K562 (cell line): ENCODE data around the gene RIIAD1. TPM values are rescaled to one million over a fixed set of nuclear protein-coding genes. Genes with fewer than 3 reads are reported as not detected.

Experiments used
- ARID2 ChIP-seq: fragments of 450-650 bp; IDR thresholded peaks from 2 replicates; pipeline ENCODE4 v1.6.1; 2017; ENCODE audit warnings: antibody characterized with exemption, mild to moderate bottlenecking
- ERF ChIP-seq: fragments of 450-650 bp; formaldehyde crosslinking; IDR thresholded peaks from 2 replicates; pipeline ENCODE4 v1.4.0; 2020; ENCODE audit warnings: mild to moderate bottlenecking, mixed read lengths
- KLF16 ChIP-seq: IDR thresholded peaks from 2 replicates; pipeline ENCODE4 v1.6.1; 2016; ENCODE audit warnings: antibody characterized with exemption
- KLF6 ChIP-seq: fragments of 250-450 bp; sonication (Bioruptor Pico); IDR thresholded peaks from 2 replicates; pipeline ENCODE4 v1.4.0; 2020; ENCODE audit warnings: mild to moderate bottlenecking, moderate library complexity, borderline replicate concordance
- MAFF ChIP-seq: IDR thresholded peaks from 2 replicates; pipeline ENCODE4 v1.6.1; 2012; ENCODE audit warnings: low read length, improper control_type of control experiment
- NFXL1 ChIP-seq: fragments of 450-650 bp; formaldehyde crosslinking; IDR thresholded peaks from 2 replicates; pipeline ENCODE4 v1.4.0; 2021; ENCODE audit warnings: mild to moderate bottlenecking
- OTX1 ChIP-seq: fragments of 450-650 bp; formaldehyde crosslinking; IDR thresholded peaks from 2 replicates; pipeline ENCODE4 v1.4.0; 2022; ENCODE audit warnings: mild to moderate bottlenecking
- PCBP1 ChIP-seq: fragments of 200-400 bp; formaldehyde crosslinking; IDR thresholded peaks from 2 replicates; pipeline ENCODE4 v1.6.1; 2018; ENCODE audit warnings: mild to moderate bottlenecking, low read depth, low read length; ENCODE audit not compliant: poor library complexity, severe bottlenecking
- PKNOX1 ChIP-seq: fragments of 450-650 bp; IDR thresholded peaks from 2 replicates; pipeline ENCODE4 v1.6.1; 2016
- POLR2AphosphoS2 ChIP-seq: IDR thresholded peaks from 2 replicates; pipeline ENCODE4 v1.6.1; 2012; ENCODE audit warnings: low read length, improper control_type of control experiment
- POLR2H ChIP-seq: IDR thresholded peaks from 2 replicates; pipeline ENCODE4 v1.6.1; 2016; ENCODE audit warnings: missing genetic modification characterization, low read depth, mild to moderate bottlenecking, control low read depth, missing compliant biosample characterization, moderate library complexity
- RNF2 ChIP-seq: sonication (generic); IDR thresholded peaks from 2 replicates; pipeline ENCODE4 v1.6.1; 2016
- SAFB2 ChIP-seq: fragments of 200-400 bp; formaldehyde crosslinking; IDR thresholded peaks from 2 replicates; pipeline ENCODE4 v1.6.1; 2018; ENCODE audit warnings: borderline replicate concordance, low read length, low read depth, moderate library complexity; ENCODE audit not compliant: severe bottlenecking
- SRSF9 ChIP-seq: fragments of 200-400 bp; formaldehyde crosslinking; IDR thresholded peaks from 2 replicates; pipeline ENCODE4 v1.6.1; 2017; ENCODE audit warnings: low read depth, low read length, borderline replicate concordance
- TAF1 ChIP-seq: IDR thresholded peaks from 2 replicates; pipeline ENCODE4 v1.6.1; 2011; ENCODE audit warnings: mild to moderate bottlenecking, low read length, moderate library complexity; ENCODE audit not compliant: insufficient read depth, control insufficient read depth, severe bottlenecking; ENCODE audit errors: extremely low read depth
- TAF9B ChIP-seq: fragments of 450-650 bp; IDR thresholded peaks from 2 replicates; pipeline ENCODE4 v1.6.1; 2018; ENCODE audit warnings: mild to moderate bottlenecking; ENCODE audit not compliant: partially characterized antibody
- YY1 ChIP-seq, 3 experiments: IDR thresholded peaks; 2 replicates each; pipeline ENCODE4 v1.6.1; 2011; ENCODE audit warnings: low read length in 2 of 3, mild to moderate bottlenecking in 2 of 3, moderate library complexity in 2 of 3, borderline replicate concordance in 1 of 3, control low read depth in 1 of 3, low read depth in 1 of 3; ENCODE audit not compliant: insufficient read depth in 3 of 3, insufficient replicate concordance in 2 of 3, control insufficient read depth in 1 of 3, insufficient read length in 1 of 3; ENCODE audit errors: extremely low read depth in 1 of 3
- ZNF133 ChIP-seq: fragments of 250-450 bp; sonication (Bioruptor Pico); IDR thresholded peaks from 2 replicates; pipeline ENCODE4 v1.4.0; 2020; ENCODE audit warnings: mild to moderate bottlenecking
- ZNF146 ChIP-seq: IDR thresholded peaks from one replicate; pipeline ENCODE4 v1.6.1; 2018; ENCODE audit warnings: missing compliant biosample characterization; ENCODE audit not compliant: unreplicated experiment
- ZNF174 ChIP-seq: fragments of 250-450 bp; sonication (Bioruptor Pico); IDR thresholded peaks from 2 replicates; pipeline ENCODE4 v1.4.0; 2020; ENCODE audit warnings: mild to moderate bottlenecking
- ZNF263 ChIP-seq: sonication (generic); formaldehyde crosslinking; IDR thresholded peaks from 2 replicates; pipeline ENCODE4 v1.8.0; 2022; ENCODE audit warnings: mild to moderate bottlenecking, missing genetic modification reagents, borderline replicate concordance
- ZNF41 ChIP-seq: fragments of 250-450 bp; sonication (Bioruptor Pico); conservative IDR thresholded peaks from 2 replicates; pipeline ENCODE4 v1.4.0; 2020; ENCODE audit warnings: mild to moderate bottlenecking
- ZNF551 ChIP-seq: fragments of 250-450 bp; sonication (Bioruptor Pico); IDR thresholded peaks from 2 replicates; pipeline ENCODE4 v1.5.0; 2021; ENCODE audit warnings: mild to moderate bottlenecking, moderate library complexity
- ZNF583 ChIP-seq: fragments of 250-450 bp; sonication (Bioruptor Pico); IDR thresholded peaks from 2 replicates; pipeline ENCODE4 v1.4.0; 2020
- polyA plus RNA-seq, 8 experiments: library from polyadenylated mRNA; depleted of rRNA in 4 of 8; stranded (reverse) in 5 of 8; unstranded in 3 of 8; fragments of >200 nt; fragmentation: Nextera tagmentation in 2 of 8; fragmentation: Illumina TruSeq in 1 of 8; extraction: Ambion mirVana in 2 of 8; extraction: Trizol in 1 of 8; gene quantifications; 2 replicates each; pipeline versions ENCODE4 v1.2.1 to v1.2.3, GENCODE V29; 2011 to 2014; ENCODE audit warnings: inconsistent platforms in 1 of 8, missing spikeins in 1 of 8
- total RNA-seq, 7 experiments: library from RNA; depleted of rRNA in 6 of 7; stranded (reverse); fragments of >200 nt in 6 of 7; fragmentation: Illumina TruSeq in 2 of 7; extraction: Trizol in 2 of 7; gene quantifications; 2 replicates each; pipeline versions ENCODE4 v1.2.1 to v1.2.3, GENCODE V29; 2011 to 2021; ENCODE audit warnings: low replicate concordance in 1 of 7
- TF ChIP-seq, protein P1 (sequence below): fragments of 450-650 bp; formaldehyde crosslinking; conservative IDR thresholded peaks from 2 replicates; pipeline ENCODE4 v1.4.0; 2022; ENCODE audit warnings: mild to moderate bottlenecking, missing genetic modification characterization
- TF ChIP-seq, protein P2 (sequence below): sonication (generic); formaldehyde crosslinking; IDR thresholded peaks from 2 replicates; pipeline ENCODE4 v1.8.1; 2023; ENCODE audit warnings: mild to moderate bottlenecking, missing genetic modification reagents, moderate library complexity

The RIIAD1 gene
- total and polyA plus RNA-seq, 9 of the 15 experiments (the other 6 are each of a cell fraction or from before 2014, with no cell fraction given), result not detected

DNA sequence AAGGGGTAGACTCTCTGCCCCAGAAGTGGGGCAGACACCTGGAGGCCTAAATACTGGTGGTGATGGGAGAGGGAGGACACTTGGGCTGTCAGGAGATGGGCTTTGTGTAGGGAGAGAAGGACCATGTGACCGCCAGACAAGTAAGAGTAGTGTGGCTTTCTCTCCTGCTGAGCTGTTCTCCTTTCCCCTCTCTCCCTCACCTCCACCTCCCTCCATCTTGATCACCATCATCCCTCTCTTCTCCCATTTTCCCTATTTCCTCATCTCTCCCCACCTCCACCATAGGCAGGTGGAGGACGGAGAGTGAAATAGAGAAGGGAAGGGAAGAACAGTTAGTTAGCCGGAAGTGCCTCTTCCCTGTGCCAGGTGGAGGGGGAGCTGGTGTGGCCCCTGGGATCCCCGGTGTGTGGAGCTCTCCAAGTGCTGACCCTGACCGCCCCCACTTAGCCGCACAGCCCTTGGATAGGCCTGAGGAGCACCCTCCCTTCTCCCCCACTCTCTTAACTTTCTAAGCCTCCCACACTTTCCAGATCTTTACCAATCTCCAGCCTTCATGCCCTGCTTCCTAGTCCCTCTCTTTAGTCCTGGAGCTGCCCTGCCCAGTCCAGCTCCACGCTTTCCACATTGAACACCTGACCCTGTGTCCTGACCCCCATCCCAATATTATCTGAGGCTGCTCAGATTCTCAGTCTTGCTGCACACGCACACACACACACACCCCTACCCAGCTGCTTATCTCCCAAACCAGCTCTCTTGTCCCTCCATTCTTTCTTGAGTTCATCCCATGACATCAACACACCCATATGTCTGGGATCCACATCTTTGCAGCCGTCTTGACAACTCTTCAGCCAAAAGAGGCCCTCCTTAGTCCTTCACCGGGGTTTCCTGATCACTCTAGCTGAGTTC, 6.2 kb upstream of the RIIAD1 start (continued):
- no peak for TF ChIP-seq TAF9B
- TF ChIP-seq, protein P1, sequence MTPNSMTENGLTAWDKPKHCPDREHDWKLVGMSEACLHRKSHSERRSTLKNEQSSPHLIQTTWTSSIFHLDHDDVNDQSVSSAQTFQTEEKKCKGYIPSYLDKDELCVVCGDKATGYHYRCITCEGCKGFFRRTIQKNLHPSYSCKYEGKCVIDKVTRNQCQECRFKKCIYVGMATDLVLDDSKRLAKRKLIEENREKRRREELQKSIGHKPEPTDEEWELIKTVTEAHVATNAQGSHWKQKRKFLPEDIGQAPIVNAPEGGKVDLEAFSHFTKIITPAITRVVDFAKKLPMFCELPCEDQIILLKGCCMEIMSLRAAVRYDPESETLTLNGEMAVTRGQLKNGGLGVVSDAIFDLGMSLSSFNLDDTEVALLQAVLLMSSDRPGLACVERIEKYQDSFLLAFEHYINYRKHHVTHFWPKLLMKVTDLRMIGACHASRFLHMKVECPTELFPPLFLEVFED (CRISPR knock-in tag), result no peak; the same call in 1 of the 2 replicates
- TF ChIP-seq POLR2AphosphoS2, result no peak
- no peak for TF ChIP-seq SRSF9
- TF ChIP-seq NFXL1 (CRISPR knock-in tag), result no peak
- no peak for TF ChIP-seq ZNF583 (CRISPR knock-in tag)
- TF ChIP-seq ZNF174, result no peak
- peak; percentile 90 for TF ChIP-seq ZNF263 (CRISPR knock-in tag)
- TF ChIP-seq ARID2, result no peak
- no peak for TF ChIP-seq PCBP1
- no peak for TF ChIP-seq ZNF146 (CRISPR knock-in tag)
- TF ChIP-seq POLR2H (tag), result no peak
- TF ChIP-seq ZNF41 (CRISPR knock-in tag), result no peak
- no peak for TF ChIP-seq ZNF133 (CRISPR knock-in tag)
- no peak for TF ChIP-seq ZNF551 (CRISPR knock-in tag)
- TF ChIP-seq YY1 (IDR thresholded peaks at IDR 0.05; ENCODE audit: borderline replicate concordance in 1 of 3, control insufficient read depth in 1 of 3, extremely low read depth in 1 of 3, insufficient read depth in 3 of 3, insufficient read length in 1 of 3, insufficient replicate concordance in 2 of 3, low read depth in 1 of 3, low read length in 2 of 3), result no peak
- no peak for TF ChIP-seq OTX1 (CRISPR knock-in tag)
- TF ChIP-seq MAFF, result no peak
- no peak for TF ChIP-seq ERF (CRISPR knock-in tag)
- TF ChIP-seq PKNOX1, result 0 out of 2 replicates have a peak, but pooled peaks have one; percentile 30
- no peak for TF ChIP-seq RNF2
- no peak for TF ChIP-seq SAFB2
- peak; percentile 78; the same call in 1 of the 2 replicates for TF ChIP-seq KLF16
- TF ChIP-seq TAF1, result no peak
- no peak for TF ChIP-seq KLF6 (CRISPR knock-in tag)
- TF ChIP-seq, protein P2, sequence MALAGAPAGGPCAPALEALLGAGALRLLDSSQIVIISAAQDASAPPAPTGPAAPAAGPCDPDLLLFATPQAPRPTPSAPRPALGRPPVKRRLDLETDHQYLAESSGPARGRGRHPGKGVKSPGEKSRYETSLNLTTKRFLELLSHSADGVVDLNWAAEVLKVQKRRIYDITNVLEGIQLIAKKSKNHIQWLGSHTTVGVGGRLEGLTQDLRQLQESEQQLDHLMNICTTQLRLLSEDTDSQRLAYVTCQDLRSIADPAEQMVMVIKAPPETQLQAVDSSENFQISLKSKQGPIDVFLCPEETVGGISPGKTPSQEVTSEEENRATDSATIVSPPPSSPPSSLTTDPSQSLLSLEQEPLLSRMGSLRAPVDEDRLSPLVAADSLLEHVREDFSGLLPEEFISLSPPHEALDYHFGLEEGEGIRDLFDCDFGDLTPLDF (CRISPR knock-in tag), result no peak
